ENCODE results near the gene SPOCK1.
"Not testable (repeated sequence)": the region's sequence is repeated elsewhere in the genome, so short reads cannot be mapped to it uniquely, and the experiment has no call there.

SPOCK1 gene

GRCh38 chr5:137506296-137506695, 7.2 kb upstream of the SPOCK1 start:
- no peaks in the 10 kb centered on the region for H3K27me3 ChIP-seq (ENCODE audit: insufficient read depth, low read length)
- no peak overlapping the region for H3K27ac ChIP-seq (ENCODE audit: low read depth, low read length)
- H3K4me1 ChIP-seq (ENCODE audit: insufficient read depth, low read length) = no peaks in the 10 kb centered on the region
- no peaks in the 10 kb centered on the region for H3K36me3 ChIP-seq (ENCODE audit: insufficient read depth, low read length)
- 90% methylated on average over 4 of the region's 4 CpGs for WGBS
- no peak overlapping the region for H3K9ac ChIP-seq (ENCODE audit: low read depth, low read length)
- H3K4me3 ChIP-seq (ENCODE audit: low read length) = no peak overlapping the region
- no peaks in the 10 kb centered on the region for H3K9me3 ChIP-seq (ENCODE audit: insufficient read depth, low read depth, low read length)

DNA sequence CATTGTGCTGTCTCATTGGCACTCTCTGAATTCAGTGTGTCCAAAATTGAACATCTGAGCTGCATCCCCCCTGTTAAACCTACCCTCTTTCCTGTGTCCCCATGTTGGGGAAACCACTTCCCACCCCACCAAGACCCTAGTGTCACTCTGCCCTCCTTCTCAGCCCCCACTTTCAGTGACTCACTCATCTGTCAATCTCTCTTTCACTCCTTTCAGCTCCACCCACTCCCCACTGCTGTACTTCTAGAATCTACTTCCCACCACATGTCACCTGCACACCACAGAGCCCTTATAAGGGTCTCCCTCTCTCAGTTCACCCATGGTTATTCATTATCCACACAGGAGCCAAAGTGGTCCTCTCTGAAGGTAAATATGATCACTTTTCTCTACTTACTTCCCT, 5.8 kb upstream of the SPOCK1 start:
- Histone ChIP-seq H3K27ac (ENCODE audit: low read depth, low read length) (no peak overlapping the region), H3K4me3 (ENCODE audit: low read length) (no peak overlapping the region), H3K4me1 (ENCODE audit: insufficient read depth, low read length) (no peaks in the 10 kb centered on the region), H3K36me3 (ENCODE audit: insufficient read depth, low read length) (no peaks in the 10 kb centered on the region), H3K27me3 (ENCODE audit: insufficient read depth, low read length) (no peaks in the 10 kb centered on the region), H3K9me3 (ENCODE audit: insufficient read depth, low read depth, low read length) (no peaks in the 10 kb centered on the region), H3K9ac (ENCODE audit: low read depth, low read length) (no peak overlapping the region)

- no peak overlapping the region for H3K27ac ChIP-seq (ENCODE audit: low read depth, low read length)
- H3K27me3 ChIP-seq (ENCODE audit: insufficient read depth, low read length) = peaks cover 7% of the 10 kb centered on the region
- no peaks in the 10 kb centered on the region for H3K4me1 ChIP-seq (ENCODE audit: insufficient read depth, low read length)
- H3K36me3 ChIP-seq (ENCODE audit: insufficient read depth, low read length) = no peaks in the 10 kb centered on the region
- no peaks in the 10 kb centered on the region for H3K9me3 ChIP-seq (ENCODE audit: insufficient read depth, low read depth, low read length)
- H3K4me3 ChIP-seq (ENCODE audit: low read length) = no peak overlapping the region
- H3K9ac ChIP-seq (ENCODE audit: low read depth, low read length) = no peak overlapping the region
These were observed 4.3 kb upstream of the SPOCK1 start for GRCh38 chr5:137503456-137503855.

- no peak overlapping the region for H3K4me3 ChIP-seq (ENCODE audit: low read length)
- no peaks in the 10 kb centered on the region for H3K36me3 ChIP-seq (ENCODE audit: insufficient read depth, low read length)
- H3K27me3 ChIP-seq (ENCODE audit: insufficient read depth, low read length) = peaks cover 15% of the 10 kb centered on the region
- WGBS = 89% methylated on average over 8 of the region's 8 CpGs
- H3K27ac ChIP-seq (ENCODE audit: low read depth, low read length) = no peak overlapping the region
- H3K9me3 ChIP-seq (ENCODE audit: insufficient read depth, low read depth, low read length) = no peaks in the 10 kb centered on the region
- H3K4me1 ChIP-seq (ENCODE audit: insufficient read depth, low read length) = no peaks in the 10 kb centered on the region
- H3K9ac ChIP-seq (ENCODE audit: low read depth, low read length) = no peak overlapping the region
These were observed 3.5 kb upstream of the SPOCK1 start for GRCh38 chr5:137502632-137503031.

DNA sequence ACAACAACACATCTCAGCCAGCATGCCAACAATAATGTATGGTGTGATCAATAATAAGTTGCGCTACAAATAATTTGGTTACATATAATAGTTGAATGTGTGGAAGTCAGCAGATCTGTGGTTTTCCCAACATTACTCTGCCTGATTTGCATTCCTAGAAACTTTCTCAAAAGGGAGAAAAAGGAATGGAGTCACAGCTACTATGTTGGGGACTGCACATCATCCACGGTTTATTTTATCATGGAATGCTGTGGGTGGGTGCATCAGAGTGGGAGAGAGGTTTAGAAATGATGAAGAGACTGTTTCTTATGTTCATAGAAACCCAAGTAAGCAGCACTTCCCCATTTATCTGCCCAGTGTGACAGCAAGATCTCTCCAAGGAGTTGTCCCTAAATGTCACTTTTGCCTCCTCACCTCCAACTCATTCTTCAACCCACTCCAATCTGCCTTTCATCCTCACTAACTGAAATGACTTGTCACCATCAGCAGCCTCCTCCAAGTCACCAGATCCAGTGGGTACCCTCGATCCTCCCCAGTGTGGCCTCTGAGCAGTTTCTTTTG, 2.8 kb upstream of the SPOCK1 start:
- WGBS = 96% methylated on average over 3 of the region's 3 CpGs
- Histone ChIP-seq H3K9me3 (ENCODE audit: insufficient read depth, low read depth, low read length) (no peaks in the 10 kb centered on the region), H3K27me3 (ENCODE audit: insufficient read depth, low read length) (peaks cover 22% of the 10 kb centered on the region), H3K4me1 (ENCODE audit: insufficient read depth, low read length) (no peaks in the 10 kb centered on the region), H3K27ac (ENCODE audit: low read depth, low read length) (no peak overlapping the region), H3K36me3 (ENCODE audit: insufficient read depth, low read length) (no peaks in the 10 kb centered on the region), H3K4me3 (ENCODE audit: low read length) (no peak overlapping the region), H3K9ac (ENCODE audit: low read depth, low read length) (no peak overlapping the region)

GRCh38 chr5:137501226-137501625, 2.1 kb upstream of the SPOCK1 start:
- no peaks in the 10 kb centered on the region for H3K4me1 ChIP-seq (ENCODE audit: insufficient read depth, low read length)
- H3K4me3 ChIP-seq (ENCODE audit: low read length) = no peak overlapping the region
- no peaks in the 10 kb centered on the region for H3K9me3 ChIP-seq (ENCODE audit: insufficient read depth, low read depth, low read length)
- peaks cover 29% of the 10 kb centered on the region for H3K27me3 ChIP-seq (ENCODE audit: insufficient read depth, low read length)
- no peak overlapping the region for H3K27ac ChIP-seq (ENCODE audit: low read depth, low read length)
- no peaks in the 10 kb centered on the region for H3K36me3 ChIP-seq (ENCODE audit: insufficient read depth, low read length)
- H3K9ac ChIP-seq (ENCODE audit: low read depth, low read length) = no peak overlapping the region
- 91% methylated on average over 4 of the region's 4 CpGs for WGBS

DNA sequence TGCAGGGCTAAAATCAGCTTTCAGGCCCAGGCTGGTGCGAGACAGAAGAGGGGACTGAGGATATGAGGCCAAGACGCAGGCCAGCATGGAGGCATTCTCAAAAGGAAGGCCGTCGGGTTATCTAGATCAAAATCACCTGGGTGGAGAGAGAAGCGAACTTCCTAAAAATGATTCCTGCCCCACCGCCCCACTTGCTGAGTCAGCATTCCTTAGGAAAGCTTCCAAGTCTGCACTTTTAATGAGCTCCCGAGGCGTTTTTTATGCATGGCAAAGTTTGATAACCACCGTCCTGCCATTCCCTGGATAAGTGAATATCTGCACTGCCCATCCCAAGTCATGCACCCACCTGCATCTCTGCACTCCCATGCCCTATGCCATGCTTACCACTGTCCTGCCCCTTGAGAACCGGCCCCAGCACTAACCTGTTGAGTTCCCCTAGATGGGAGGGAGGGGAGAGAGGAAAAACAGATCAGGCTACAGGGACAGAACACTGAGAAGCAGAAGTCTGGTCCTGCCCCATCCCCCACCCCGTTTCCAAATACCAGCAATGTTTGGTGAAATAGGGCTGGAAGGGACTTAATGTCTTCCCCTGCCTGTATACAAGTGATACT, 1.6 kb upstream of the SPOCK1 start:
- H3K9ac ChIP-seq (ENCODE audit: low read depth, low read length) = no peak overlapping the region
- H3K27me3 ChIP-seq (ENCODE audit: insufficient read depth, low read length) = peaks cover 33% of the 10 kb centered on the region
- no peak overlapping the region for H3K27ac ChIP-seq (ENCODE audit: low read depth, low read length)
- no peaks in the 10 kb centered on the region for H3K4me1 ChIP-seq (ENCODE audit: insufficient read depth, low read length)
- H3K9me3 ChIP-seq (ENCODE audit: insufficient read depth, low read depth, low read length) = no peaks in the 10 kb centered on the region
- WGBS = 89% methylated on average over 11 of the region's 11 CpGs
- no peak overlapping the region for H3K4me3 ChIP-seq (ENCODE audit: low read length)
- H3K36me3 ChIP-seq (ENCODE audit: insufficient read depth, low read length) = no peaks in the 10 kb centered on the region

- not testable (repeated sequence) for H3K27ac ChIP-seq (ENCODE audit: low read depth, low read length); H3K36me3 ChIP-seq (ENCODE audit: insufficient read depth, low read length); H3K9ac ChIP-seq (ENCODE audit: low read depth, low read length); H3K4me1 ChIP-seq (ENCODE audit: insufficient read depth, low read length); H3K4me3 ChIP-seq (ENCODE audit: low read length); H3K9me3 ChIP-seq (ENCODE audit: insufficient read depth, low read depth, low read length)
- no CpG with 5 or more reads among the region's 5 CpGs for WGBS
- peaks cover 37% of the 10 kb centered on the region for H3K27me3 ChIP-seq (ENCODE audit: insufficient read depth, low read length)
These were observed 351 bp upstream of the SPOCK1 start for GRCh38 chr5:137499506-137499847.

DNA sequence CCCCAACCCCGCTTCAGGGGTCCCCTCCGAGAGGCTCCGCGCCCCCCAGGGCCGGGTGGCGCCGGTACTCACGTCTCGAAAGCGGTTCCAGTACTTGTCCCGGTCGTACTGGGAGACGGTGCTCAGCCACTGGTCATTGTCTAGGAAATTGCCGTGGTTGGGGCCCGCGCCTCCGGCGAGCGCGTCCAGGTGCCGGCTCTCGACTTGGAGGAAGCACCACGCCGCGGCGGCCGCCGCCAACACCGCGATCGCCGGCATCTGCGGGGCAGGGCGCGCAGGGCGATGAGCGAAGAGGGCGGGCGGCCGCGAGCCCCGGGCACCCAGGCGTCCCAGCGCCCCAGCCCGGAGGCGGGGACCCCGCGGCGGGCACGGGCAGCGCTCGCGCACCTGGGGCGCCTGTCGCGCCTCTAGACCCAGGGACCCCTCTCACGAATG, 808 bp downstream of the SPOCK1 start:
- H3K9ac ChIP-seq (ENCODE audit: low read depth, low read length) = peak overlapping the region; percentile 60
- no peaks in the 10 kb centered on the region for H3K9me3 ChIP-seq (ENCODE audit: insufficient read depth, low read depth, low read length)
- H3K27ac ChIP-seq (ENCODE audit: low read depth, low read length) = no peak overlapping the region
- H3K27me3 ChIP-seq (ENCODE audit: insufficient read depth, low read length) = peaks cover 37% of the 10 kb centered on the region
- H3K4me3 ChIP-seq (ENCODE audit: low read length) = peak overlapping the region; percentile 66
- WGBS = 5% methylated on average over 57 of the region's 57 CpGs
- H3K4me1 ChIP-seq (ENCODE audit: insufficient read depth, low read length) = no peaks in the 10 kb centered on the region
- no peaks in the 10 kb centered on the region for H3K36me3 ChIP-seq (ENCODE audit: insufficient read depth, low read length)

GRCh38 chr5:137497396-137498290, 1.5 kb downstream of the SPOCK1 start:
- H3K9ac ChIP-seq (ENCODE audit: low read depth, low read length) = no peak overlapping the region
- peaks cover 37% of the 10 kb centered on the region for H3K27me3 ChIP-seq (ENCODE audit: insufficient read depth, low read length)
- H3K36me3 ChIP-seq (ENCODE audit: insufficient read depth, low read length) = no peaks in the 10 kb centered on the region
- no peak overlapping the region for H3K27ac ChIP-seq (ENCODE audit: low read depth, low read length)
- H3K4me3 ChIP-seq (ENCODE audit: low read length) = peak overlapping the region; percentile 66
- no peaks in the 10 kb centered on the region for H3K9me3 ChIP-seq (ENCODE audit: insufficient read depth, low read depth, low read length)
- H3K4me1 ChIP-seq (ENCODE audit: insufficient read depth, low read length) = no peaks in the 10 kb centered on the region
- WGBS = 79% methylated on average over 22 of the region's 22 CpGs

DNA sequence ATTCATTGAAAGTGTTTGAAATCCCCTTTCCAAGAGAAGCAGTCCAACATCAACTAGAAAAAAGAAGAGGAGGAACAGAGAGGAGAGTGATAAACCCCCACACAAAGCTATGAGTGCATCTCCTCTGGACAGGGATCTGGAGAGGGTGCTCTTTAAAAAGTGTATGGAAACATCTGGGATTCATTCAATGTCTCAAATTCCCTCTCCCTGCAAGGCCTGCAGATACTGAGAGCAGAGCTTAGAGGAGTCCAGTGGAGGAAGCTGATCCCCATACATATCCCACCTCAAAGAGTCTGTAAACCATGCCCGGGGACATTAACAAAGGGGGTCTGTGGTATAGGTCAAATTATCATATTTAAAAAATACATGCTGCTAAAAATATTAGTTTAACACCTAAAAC, 2.2 kb downstream of the SPOCK1 start:
- Histone ChIP-seq H3K27me3 (ENCODE audit: insufficient read depth, low read length) (peaks cover 37% of the 10 kb centered on the region), H3K36me3 (ENCODE audit: insufficient read depth, low read length) (no peaks in the 10 kb centered on the region), H3K27ac (ENCODE audit: low read depth, low read length) (no peak overlapping the region), H3K9ac (ENCODE audit: low read depth, low read length) (no peak overlapping the region), H3K4me3 (ENCODE audit: low read length) (no peak overlapping the region), H3K9me3 (ENCODE audit: insufficient read depth, low read depth, low read length) (no peaks in the 10 kb centered on the region), H3K4me1 (ENCODE audit: insufficient read depth, low read length) (no peaks in the 10 kb centered on the region)
- no CpG with 5 or more reads among the region's 1 CpG for WGBS
